Kidney (tissue), 14 donors: Measurements from ENCODE around the gene DGKK. TPM values are rescaled to one million over a fixed set of nuclear protein-coding genes. Genes with fewer than 3 reads are reported as not detected.

Experiments used
- DNase-seq, 5 donors: peaks; one replicate each; pipeline ENCODE4 v3.0.0-alpha.2; 2013 to 2020
- FAIRE-seq: peaks from 2 replicates; lab custom pipeline; 2012; peaks lifted over from hg19 to GRCh38; lab: Jason Lieb, UNC
- H3K27ac ChIP-seq, 2 donors: one replicate each; pipeline ENCODE4 v1.7.0; 2013; ENCODE audit warnings: low read depth in 2 of 2, low read length in 2 of 2, inconsistent platforms in 1 of 2
- H3K27me3 ChIP-seq: one replicate; pipeline ENCODE4 v1.7.1; 2013; ENCODE audit warnings: low read length, inconsistent platforms; ENCODE audit not compliant: control insufficient read depth, insufficient read depth
- H3K36me3 ChIP-seq, 3 donors: one replicate each; pipeline versions ENCODE4 v1.7.0 to v1.7.1; 2013; ENCODE audit warnings: low read length in 3 of 3, control low read depth in 1 of 3, inconsistent platforms in 1 of 3; ENCODE audit not compliant: insufficient read depth in 3 of 3, control insufficient read depth in 2 of 3
- H3K4me1 ChIP-seq, 3 donors: one replicate each; pipeline versions ENCODE4 v1.7.0 to v1.7.1; 2013; ENCODE audit warnings: low read length in 3 of 3, inconsistent platforms in 1 of 3, low read depth in 1 of 3; ENCODE audit not compliant: control insufficient read depth in 2 of 3, insufficient read depth in 2 of 3
- H3K4me3 ChIP-seq, 3 donors: one replicate each; pipeline versions ENCODE4 v1.7.0 to v1.8.1; 2013; ENCODE audit warnings: low read length in 3 of 3, control low read depth in 1 of 3, inconsistent platforms in 1 of 3
- H3K9ac ChIP-seq, 3 donors: one replicate each; pipeline versions ENCODE4 v1.7.0 to v1.7.1; 2013; ENCODE audit warnings: low read length in 3 of 3, control low read depth in 1 of 3, inconsistent platforms in 1 of 3
- H3K9me3 ChIP-seq, 3 donors: one replicate each; pipeline versions ENCODE4 v1.7.0 to v1.7.1; 2013; ENCODE audit warnings: low read length in 3 of 3, control low read depth in 1 of 3, inconsistent platforms in 1 of 3; ENCODE audit not compliant: control insufficient read depth in 2 of 3, insufficient read depth in 1 of 3
- CTCF ChIP-seq: IDR thresholded peaks from 3 replicates; pipeline ENCODE4 v1.5.1; 2012; ENCODE audit warnings: mild to moderate bottlenecking, moderate library complexity, borderline replicate concordance; ENCODE audit not compliant: insufficient read depth; ENCODE audit errors: extremely low read depth
- intact Hi-C: fragments of 100-400 bp; cut with DNase I; formaldehyde crosslinking; loops from one replicate; pipeline ENCODE4 v1.11.1; 2022
- polyA plus RNA-seq: library from polyadenylated mRNA; stranded (reverse); fragments of 350-450 nt; fragmentation: Illumina TruSeq; extraction: RNeasy Lipid Tissue Mini Kit (QIAGEN cat#74804); gene quantifications from one replicate; pipeline ENCODE4 v1.2.3, GENCODE V29; 2014; ENCODE audit warnings: low read depth, low replicate concordance; ENCODE audit not compliant: insufficient read depth
- total RNA-seq: library from RNA; stranded (reverse); fragmentation: NEBNext Ultra II Directional; extraction: Animal tissue kit (Norgen Biotek cat#: 25700); gene quantifications from one replicate; pipeline ENCODE4 v1.2.1, GENCODE V29; 2021
- donor health status: control.
- donor health status: control.
- donor health status: control.
- donor health status: control.
- donor health status: control.
- donor health status: DM: yes; HTN: yes; CAD: no.
- donor health status: Normal renal cell carcinoma (clear cell type).

The DGKK gene
- total and polyA plus RNA-seq, 2 donors from 2014 or later: 0.04 TPM; not detected in 1

GRCh38 chrX:50483283-50483682 lies 12.7 kb upstream of the DGKK start:
- Histone ChIP-seq H3K36me3 (no peaks in the 10 kb centered on the region), H3K27me3 (no peaks in the 10 kb centered on the region), H3K9ac (no peak overlapping the region), H3K4me1 (no peaks in the 10 kb centered on the region), H3K4me3 (no peak overlapping the region), H3K9me3 (no peaks in the 10 kb centered on the region), H3K27ac (no peak overlapping the region)
- no peak for TF ChIP-seq CTCF
- intact Hi-C loops: no loop called here
- FAIRE-seq: no peak
- DNase-seq: no peak

- intact Hi-C loops: no loop called here
- H3K4me1 ChIP-seq: peaks cover 0 to 2% (median 0%) of the 10 kb centered on the region in 3 donors
- TF ChIP-seq CTCF: no peak
- no peaks in the 10 kb centered on the region for H3K36me3 ChIP-seq
- FAIRE-seq (no peak), DNase-seq (no peak)
- H3K9me3 ChIP-seq: no peaks in the 10 kb centered on the region
- no peak overlapping the region for H3K9ac ChIP-seq
- H3K4me3 ChIP-seq: no peak overlapping the region
- H3K27me3 ChIP-seq: peaks cover 17% of the 10 kb centered on the region
- H3K27ac ChIP-seq: no peak overlapping the region
These were observed 4.6 kb upstream of the DGKK start for GRCh38 chrX:50475208-50475607.

GRCh38 chrX:50471390-50471789 lies 765 bp upstream of the DGKK start:
- intact Hi-C loops: no loop called here
- peaks cover 29% of the 10 kb centered on the region for H3K27me3 ChIP-seq
- no peak overlapping the region for H3K27ac ChIP-seq
- TF ChIP-seq CTCF: no peak
- H3K36me3 ChIP-seq: no peaks in the 10 kb centered on the region
- H3K9me3 ChIP-seq: no peaks in the 10 kb centered on the region
- peak overlapping the region in 1 of 3 donors; percentile 11 for H3K4me3 ChIP-seq
- FAIRE-seq: no peak
- no peak overlapping the region for H3K9ac ChIP-seq
- H3K4me1 ChIP-seq: peaks cover 0 to 2% (median 0%) of the 10 kb centered on the region in 3 donors
- peak in 4 of 5 donors; percentile 32 to 51 (median 36) for DNase-seq

- H3K27ac ChIP-seq: no peak overlapping the region
- H3K9me3 ChIP-seq: no peaks in the 10 kb centered on the region
- TF ChIP-seq CTCF: no peak
- peaks cover 0 to 2% (median 0%) of the 10 kb centered on the region in 3 donors for H3K4me1 ChIP-seq
- H3K27me3 ChIP-seq: peaks cover 27% of the 10 kb centered on the region
- H3K36me3 ChIP-seq: no peaks in the 10 kb centered on the region
- intact Hi-C loops: no loop called here
- FAIRE-seq (no peak), DNase-seq (peak in 4 of 5 donors; percentile 41 to 63 (median 51))
- H3K9ac ChIP-seq: no peak overlapping the region
- H3K4me3 ChIP-seq: peak overlapping the region in 1 of 3 donors; percentile 53
These were observed 1.4 kb downstream of the DGKK start for GRCh38 chrX:50469206-50469605.
